ENCODE measurements around the gene PCOLCE2. TPM values are rescaled to one million over a fixed set of nuclear protein-coding genes. Genes with fewer than 3 reads are reported as not detected.

PCOLCE2 gene
- total and polyA plus RNA-seq, 2 of the 8 experiments (the other 6 are each of a cell fraction or from before 2014, with no cell fraction given), result 11.1 to 12.6 TPM

- Histone ChIP-seq H3K4me3 (ENCODE audit: extremely low read depth in 1 of 4, insufficient read depth in 2 of 4, low read depth in 3 of 4, low read length in 4 of 4) (no peak overlapping the region), H3K27me3 (replicated peaks in 1 of 4; ENCODE audit: control insufficient read depth in 3 of 4, extremely low read depth in 1 of 4, insufficient read depth in 3 of 4, low read length in 3 of 4) (no peaks in the 10 kb centered on the region), H4K5ac (ENCODE audit: insufficient read length, low read depth, low read length) (no peak overlapping the region), H2BK20ac (ENCODE audit: low read length) (no peak overlapping the region), H3K18ac (ENCODE audit: extremely low read depth, low read length) (no peak overlapping the region), H3K23me2 (ENCODE audit: low read depth, low read length) (no peaks in the 10 kb centered on the region; the same call in 1 of the 2 replicates), H4K20me1 (replicated peaks in 1 of 2; ENCODE audit: control insufficient read depth in 1 of 2, insufficient read depth in 2 of 2, low read length in 2 of 2) (peaks cover 0 to 1% of the 10 kb centered on the region in 2 experiments), H2BK5ac (ENCODE audit: low read depth, low read length) (no peak overlapping the region), H2BK12ac (ENCODE audit: low read depth, low read length) (no peak overlapping the region), H3K14ac (ENCODE audit: insufficient read length) (no peak overlapping the region), H3K79me2 (ENCODE audit: control insufficient read depth in 1 of 2, insufficient read depth in 2 of 2, low read length in 2 of 2) (no peaks in the 10 kb centered on the region), H2BK15ac (ENCODE audit: low read length) (no peak overlapping the region), H3K4me1 (replicated peaks in 1 of 4; ENCODE audit: control insufficient read depth in 3 of 4, insufficient read depth in 4 of 4, low read length in 3 of 4) (no peaks in the 10 kb centered on the region), H3K9me3 (ENCODE audit: insufficient read depth in 2 of 2, low read depth in 1 of 2, low read length in 1 of 2) (no peaks in the 10 kb centered on the region), H3K36me3 (ENCODE audit: control insufficient read depth in 2 of 4, insufficient read depth in 4 of 4, low read length in 3 of 4) (no peaks in the 10 kb centered on the region), H3K23ac (ENCODE audit: insufficient read length) (no peak overlapping the region), H2AK5ac (ENCODE audit: low read depth, low read length) (no peak overlapping the region), H3K4me2 (ENCODE audit: insufficient read depth in 1 of 2, low read depth in 2 of 2, low read length in 2 of 2) (no peak overlapping the region), H4K8ac (ENCODE audit: extremely low read depth, insufficient read depth, low read length) (no peak overlapping the region), H3K56ac (replicated peaks; ENCODE audit: insufficient read length, low read depth, low read length) (peak overlapping the region; percentile 33), H2AFZ (ENCODE audit: low read length) (no peak overlapping the region), H3K9ac (replicated peaks in 1 of 4; ENCODE audit: extremely low read depth in 1 of 4, low read depth in 3 of 4, low read length in 3 of 4) (no peak overlapping the region), H3K27ac (ENCODE audit: low read depth, low read length) (no peak overlapping the region), H2BK120ac (replicated peaks; ENCODE audit: low read depth, low read length) (no peak overlapping the region), H3K79me1 (ENCODE audit: low read depth, low read length) (no peaks in the 10 kb centered on the region; the same call in 1 of the 2 replicates), H3K4ac (replicated peaks; ENCODE audit: insufficient read length, low read depth, low read length) (no peak overlapping the region), H4K91ac (replicated peaks; ENCODE audit: insufficient read length, low read length) (no peak overlapping the region)
- ChIA-PET CTCF (ENCODE audit: partially characterized antibody) (interaction anchor here (1.0 to 1.8 kb wide), 4 partner anchors 9 to 32 kb away, joined by 3 to 8 read pairs (median 4); no protein-coding TSS in a partner anchor), POLR2A (ENCODE audit: partially characterized antibody) (interaction anchor here (1.2 kb wide), 1 partner anchor 10 kb away, joined by 4 read pairs; no protein-coding TSS in a partner anchor)
- DNase-seq (ENCODE audit: low read depth in 1 of 2, low spot score in 2 of 2) (no peak), FAIRE-seq (no peak)
- TF ChIP-seq MAFK (IDR thresholded peaks at IDR 0.05; ENCODE audit: low read depth, low read length) (no peak), E2F6 (IDR thresholded peaks at IDR 0.05) (no peak), TEAD4 (IDR thresholded peaks at IDR 0.05; ENCODE audit: low read depth, low read length) (no peak), USF2 (IDR thresholded peaks at IDR 0.05; ENCODE audit: low read length) (no peak), TAF7 (optimal IDR thresholded peaks at IDR 0.05; ENCODE audit: borderline replicate concordance, low read depth, low read length) (no peak), ATF3 (IDR thresholded peaks at IDR 0.05; ENCODE audit: insufficient read depth, low read depth, low read length) (no peak), NANOG (IDR thresholded peaks at IDR 0.05; ENCODE audit: insufficient read depth, low read depth, low read length, poor library complexity, severe bottlenecking) (no peak)
- WGBS, 2 experiments (ENCODE audit: extremely low coverage in 1 of 2, insufficient coverage in 1 of 2, insufficient read length in 1 of 2, insufficient replicate concordance in 2 of 2, low coverage in 1 of 2, low lambda C conversion rate in 2 of 2, missing lambda C conversion rate in 1 of 2), result 94% methylated on average over 1 of the region's 1 CpG; no CpG with 5 or more reads in 1 of the 2 experiments
These were observed 12.5 kb downstream of the PCOLCE2 start for GRCh38 chr3:142876417-142876816.

Measured in H1 (cell line).